DND-41 (cell line): ENCODE data around the gene SRRT.
"Not testable (repeated sequence)": the region's sequence is repeated elsewhere in the genome, so short reads cannot be mapped to it uniquely, and the experiment has no call there.

ENCODE experiments used
- ATAC-seq: fragments of 200-7000 bp; cut with Tn5 transposase; 3 replicates; pipeline ENCODE4 v1.9.1; 2021; ENCODE audit warnings: low read depth; ENCODE audit not compliant: insufficient read depth
- DNase-seq: peaks from one replicate; pipeline ENCODE4 v3.0.0-alpha.2; 2020
- H2AFZ ChIP-seq: 2 replicates; pipeline ENCODE4 v1.6.0; 2012; ENCODE audit warnings: low read depth, low read length
- H3K27ac ChIP-seq: 2 replicates; pipeline ENCODE4 v1.5.1; 2012; ENCODE audit warnings: low read length, inconsistent platforms
- H3K27me3 ChIP-seq: fragments of 200-600 bp; sonication (generic); 2 replicates; pipeline ENCODE4 v1.6.0; 2012; ENCODE audit warnings: low read length, mild to moderate bottlenecking, inconsistent platforms; ENCODE audit not compliant: insufficient read depth, poor library complexity
- H3K36me3 ChIP-seq: 2 replicates; pipeline ENCODE4 v1.5.1; 2012; ENCODE audit warnings: low read length, inconsistent platforms; ENCODE audit not compliant: insufficient read depth
- H3K4me1 ChIP-seq: 2 replicates; pipeline ENCODE4 v1.5.1; 2012; ENCODE audit warnings: mild to moderate bottlenecking, low read length; ENCODE audit not compliant: insufficient read depth
- H3K4me2 ChIP-seq: 2 replicates; pipeline ENCODE4 v1.6.0; 2012; ENCODE audit warnings: mild to moderate bottlenecking, moderate library complexity, low read length, inconsistent platforms; ENCODE audit not compliant: insufficient read depth
- H3K4me3 ChIP-seq, 2 experiments: fragments of 200-600 bp in 1 of 2; shearing (Covaris generic) in 1 of 2; 2 replicates each; pipeline ENCODE4 v1.5.1; 2012 to 2016; ENCODE audit warnings: inconsistent platforms in 2 of 2, low read length in 2 of 2, mild to moderate bottlenecking in 2 of 2, low read depth in 1 of 2, moderate library complexity in 1 of 2
- H3K79me2 ChIP-seq: 2 replicates; pipeline ENCODE4 v1.6.0; 2012; ENCODE audit warnings: low read length, inconsistent platforms; ENCODE audit not compliant: insufficient read depth
- H3K9ac ChIP-seq: 2 replicates; pipeline ENCODE4 v1.6.0; 2012; ENCODE audit warnings: low read depth, mild to moderate bottlenecking, inconsistent platforms, low read length, moderate library complexity
- H3K9me3 ChIP-seq: 2 replicates; pipeline ENCODE4 v1.5.1; 2012; ENCODE audit warnings: low read length, moderate library complexity, mild to moderate bottlenecking, inconsistent platforms; ENCODE audit not compliant: insufficient read depth, severe bottlenecking
- H4K20me1 ChIP-seq: 2 replicates; pipeline ENCODE4 v1.6.0; 2012; ENCODE audit warnings: low read length; ENCODE audit not compliant: insufficient read depth
- CTCF ChIP-seq: IDR thresholded peaks from 2 replicates; pipeline ENCODE4 v1.5.1; 2012; ENCODE audit warnings: borderline replicate concordance, low read length, moderate library complexity, mild to moderate bottlenecking; ENCODE audit not compliant: poor library complexity, severe bottlenecking; ENCODE audit errors: extremely low read depth
- EZH2 ChIP-seq: IDR thresholded peaks from 3 replicates; pipeline ENCODE4 v1.6.1; 2012; ENCODE audit warnings: borderline replicate concordance, low read depth, mild to moderate bottlenecking, moderate library complexity, low read length, inconsistent platforms; ENCODE audit not compliant: severe bottlenecking

The SRRT gene

DNA sequence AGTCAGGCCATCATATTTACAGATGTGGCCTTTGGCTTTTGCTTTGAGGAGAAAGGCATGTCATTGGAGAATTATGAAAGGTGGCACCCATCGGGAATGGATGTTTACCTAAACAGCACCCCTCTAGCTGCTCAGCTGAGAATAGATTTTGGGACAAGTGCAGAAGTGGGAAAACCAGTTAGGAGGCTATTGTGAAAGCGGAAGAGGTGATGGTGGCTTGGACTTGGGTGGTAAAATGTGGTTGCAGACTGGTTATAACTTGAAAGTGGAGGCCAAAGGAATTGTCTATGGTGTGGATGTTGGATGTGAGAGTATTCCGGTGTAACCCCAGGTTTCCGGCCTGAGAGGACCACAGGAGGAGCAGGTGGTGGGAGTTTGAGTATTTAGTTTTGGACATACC, 27.5 kb upstream of the SRRT start:
- TF ChIP-seq EZH2 (no peak), CTCF (no peak)
- Histone ChIP-seq H3K27ac (no peak overlapping the region), H3K4me1 (peaks cover 14% of the 10 kb centered on the region), H3K9me3 (no peaks in the 10 kb centered on the region), H2AFZ (no peak overlapping the region), H3K27me3 (no peaks in the 10 kb centered on the region), H4K20me1 (no peaks in the 10 kb centered on the region), H3K4me3 (no peak overlapping the region), H3K36me3 (no peaks in the 10 kb centered on the region), H3K9ac (no peak overlapping the region), H3K79me2 (no peaks in the 10 kb centered on the region), H3K4me2 (no peak overlapping the region)
- no peak for ATAC-seq
- DNase-seq: no peak

DNA sequence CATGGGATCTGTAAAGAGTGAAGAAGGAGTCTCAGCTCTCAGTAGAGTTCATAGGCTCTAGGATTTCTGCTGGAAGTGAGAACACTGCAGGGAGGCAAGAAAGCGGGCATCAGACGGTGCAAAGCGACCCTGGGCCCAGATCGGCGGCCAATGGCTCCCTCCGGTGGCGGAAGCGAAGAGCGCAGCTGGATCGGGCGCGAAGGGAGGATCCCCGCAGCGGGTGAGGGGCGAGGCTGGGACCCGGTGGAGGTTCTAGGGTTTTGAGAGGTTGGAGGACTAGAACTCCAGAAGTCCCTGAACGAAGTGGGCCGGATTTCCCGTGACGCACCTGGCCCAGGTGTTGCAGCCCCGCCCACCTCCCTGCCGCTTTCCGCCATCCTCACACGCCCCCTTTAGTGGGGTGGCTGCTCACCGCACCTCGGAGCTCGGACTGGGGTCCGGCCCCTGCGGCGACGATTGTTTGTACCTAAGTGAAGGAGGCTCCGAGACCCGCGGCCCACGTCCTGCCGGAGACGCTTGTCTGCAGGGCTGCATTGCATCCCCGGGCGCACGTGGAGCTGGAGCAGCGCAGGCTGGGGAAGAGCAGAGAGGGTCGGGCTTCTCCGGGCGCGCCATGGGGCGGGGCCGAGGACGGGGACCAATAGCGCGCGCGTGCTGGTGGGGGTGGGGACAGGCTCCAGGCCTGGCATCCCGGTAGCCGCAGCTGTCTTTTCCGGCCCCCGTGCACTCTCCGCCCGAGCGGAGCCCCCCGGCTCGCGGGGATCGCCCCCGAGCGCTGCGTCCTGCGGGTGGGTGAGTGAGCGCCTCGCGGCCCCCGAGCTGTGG, 22.6 kb upstream of the SRRT start, which contains the start of gene SLC12A9:
Gene SLC12A9 (plus strand): TSS at position 666 of the 825 bp plus-strand sequence. CDS start 1,485 bp downstream, outside the sequence.
- Histone ChIP-seq H3K4me3 (peak within 1 kb of the TSS; percentile 48 to 81; a peak in 3 of 4 replicates), H3K27ac (peak within 1 kb of the TSS; percentile 72)

DNA sequence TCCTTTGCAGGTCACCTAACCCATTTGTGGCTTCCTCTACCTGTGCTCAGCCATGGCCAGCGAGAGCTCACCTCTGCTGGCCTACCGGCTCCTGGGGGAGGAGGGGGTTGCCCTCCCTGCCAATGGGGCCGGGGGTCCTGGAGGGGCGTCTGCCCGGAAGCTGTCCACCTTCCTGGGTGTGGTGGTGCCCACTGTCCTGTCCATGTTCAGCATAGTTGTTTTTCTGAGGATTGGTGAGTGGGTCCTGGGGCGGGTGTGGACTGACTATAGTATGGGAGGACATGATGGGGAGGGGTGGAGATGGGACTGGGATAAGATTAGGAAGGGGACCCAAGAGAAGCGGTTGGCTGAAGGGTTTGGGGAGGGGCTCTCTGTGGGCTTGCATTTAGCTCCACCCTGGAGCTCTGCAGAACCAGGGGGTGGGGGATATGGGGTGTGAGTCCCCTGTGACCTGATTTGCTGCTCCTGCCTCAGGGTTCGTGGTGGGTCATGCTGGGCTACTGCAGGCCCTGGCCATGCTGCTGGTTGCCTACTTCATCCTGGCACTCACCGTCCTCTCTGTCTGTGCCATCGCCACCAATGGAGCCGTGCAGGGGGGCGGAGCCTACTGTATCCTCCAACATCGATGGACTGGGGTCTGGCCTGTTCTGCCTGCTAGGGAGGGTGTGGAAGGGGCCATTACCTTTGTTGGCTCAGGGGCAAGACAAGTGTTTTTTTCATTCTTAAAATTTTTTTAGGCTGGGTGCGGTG, 20.6 kb upstream of the SRRT start:
- Histone ChIP-seq H3K4me2 (0 out of 2 replicates have a peak overlapping the region, but pooled peaks have one; percentile 12), H3K9me3 (no peaks in the 10 kb centered on the region), H3K4me1 (peaks cover 32% of the 10 kb centered on the region), H3K79me2 (peaks cover 18% of the 10 kb centered on the region), H3K27ac (no peak overlapping the region), H3K36me3 (0 out of 2 replicates have a peak, but pooled peaks cover 4% of the 10 kb centered on the region), H2AFZ (no peak overlapping the region), H3K27me3 (no peaks in the 10 kb centered on the region), H3K9ac (no peak overlapping the region), H3K4me3 (no peak overlapping the region), H4K20me1 (no peaks in the 10 kb centered on the region)
- ATAC-seq (no peak), DNase-seq (no peak)
- no peak for TF ChIP-seq EZH2
- TF ChIP-seq CTCF: no peak

More for the DNA sequence above, 22.6 kb upstream of the SRRT start, which contains the start of gene SLC12A9:
- H3K9me3 ChIP-seq: no peaks in the 10 kb centered on the region
- no peaks in the 10 kb centered on the region for H3K27me3 ChIP-seq
- TF ChIP-seq EZH2 (no peak), CTCF (peak; percentile 98)
- H3K9ac ChIP-seq: peak within 1 kb of the TSS; percentile 68
- H3K36me3 ChIP-seq: 0 out of 2 replicates have a peak, but pooled peaks cover 3% of the 10 kb centered on the region
- H4K20me1 ChIP-seq: no peaks in the 10 kb centered on the region
- peak within 1 kb of the TSS; percentile 94 for H2AFZ ChIP-seq
- peaks cover 18% of the 10 kb centered on the region for H3K79me2 ChIP-seq
- DNase-seq (peak; percentile 94), ATAC-seq (peak; percentile 97)
- H3K4me2 ChIP-seq: peak within 1 kb of the TSS; percentile 92
- H3K4me1 ChIP-seq: peaks cover 32% of the 10 kb centered on the region

GRCh38 chr7:100854899-100855298, 20.0 kb upstream of the SRRT start:
- H3K4me3 ChIP-seq, DNase-seq, H3K9me3 ChIP-seq, H4K20me1 ChIP-seq, H3K4me2 ChIP-seq, H3K9ac ChIP-seq, H3K27ac ChIP-seq, ATAC-seq, H3K36me3 ChIP-seq, H2AFZ ChIP-seq, H3K27me3 ChIP-seq: not testable (repeated sequence)
- peaks cover 32% of the 10 kb centered on the region for H3K4me1 ChIP-seq
- H3K79me2 ChIP-seq: peaks cover 18% of the 10 kb centered on the region
